ENCODE measurements around the gene CD74. TPM values are rescaled to one million over a fixed set of nuclear protein-coding genes. Genes with fewer than 3 reads are reported as not detected.
A peak's percentile ranks its signal among the peaks of the same experiment; 100 is the strongest.
"Not testable (repeated sequence)": the region's sequence is repeated elsewhere in the genome, so short reads cannot be mapped to it uniquely, and the experiment has no call there.

CD74 gene
- polyA plus RNA-seq, 3 donors = 118 to 518 (median 210) TPM

- WGBS, 3 donors = 91 to 95% (median 94%) methylated on average over 16 of the region's 16 CpGs
- H3K27ac ChIP-seq (ENCODE audit: low read depth, low read length) = not testable (repeated sequence)
Observed at GRCh38 chr5:150413902-150414790, 1.4 kb upstream of the CD74 start.

- WGBS, 3 donors = 54 to 70% (median 60%) methylated on average over 12 of the region's 12 CpGs
- H3K27ac ChIP-seq (ENCODE audit: low read depth, low read length) = no peak overlapping the region
Observed at GRCh38 chr5:150413176-150413901, 629 bp upstream of the CD74 start.

GRCh38 chr5:150411245-150411979 is 1.3 kb downstream of the CD74 start:
- WGBS, 3 donors = 41 to 82% (median 48%) methylated on average over 5 of the region's 5 CpGs
- no peak overlapping the region for H3K27ac ChIP-seq (ENCODE audit: low read depth, low read length)

GRCh38 chr5:150410524-150411244 is 2.0 kb downstream of the CD74 start:
- WGBS, 3 donors = 14 to 36% (median 16%) methylated on average over 4 of the region's 4 CpGs
- no peak overlapping the region for H3K27ac ChIP-seq (ENCODE audit: low read depth, low read length)

GRCh38 chr5:150409638-150410523 is 2.8 kb downstream of the CD74 start:
- H3K27ac ChIP-seq (ENCODE audit: low read depth, low read length) = peak overlapping the region; percentile 49
- WGBS, 3 donors = 8 to 18% (median 8%) methylated on average over 15 of the region's 15 CpGs

GRCh38 chr5:150408231-150408943 is 4.3 kb downstream of the CD74 start:
- 84 to 92% (median 89%) methylated on average over 8 of the region's 8 CpGs for WGBS, 3 donors
- no peak overlapping the region for H3K27ac ChIP-seq (ENCODE audit: low read depth, low read length)

GRCh38 chr5:150407096-150407720 is 5.5 kb downstream of the CD74 start:
- no peak overlapping the region for H3K27ac ChIP-seq (ENCODE audit: low read depth, low read length)
- WGBS, 3 donors = 74 to 80% (median 75%) methylated on average over 13 of the region's 13 CpGs

GRCh38 chr5:150406723-150407095 is 6.0 kb downstream of the CD74 start:
- 75 to 83% (median 82%) methylated on average over 9 to 10 of the region's 10 CpGs for WGBS, 3 donors
- H3K27ac ChIP-seq (ENCODE audit: low read depth, low read length) = no peak overlapping the region

- H3K27ac ChIP-seq (ENCODE audit: low read depth, low read length) = no peak overlapping the region
- WGBS, 3 donors = 80 to 90% (median 87%) methylated on average over 4 of the region's 4 CpGs
Observed at GRCh38 chr5:150406103-150406722, 6.5 kb downstream of the CD74 start.

- 87% methylated on average over 9 of the region's 9 CpGs for WGBS, 3 donors
- H3K27ac ChIP-seq (ENCODE audit: low read depth, low read length) = no peak overlapping the region
Observed at GRCh38 chr5:150404941-150405816, 7.5 kb downstream of the CD74 start.

- H3K27ac ChIP-seq (ENCODE audit: low read depth, low read length) = no peak overlapping the region
- WGBS, 3 donors = 90 to 91% (median 90%) methylated on average over 9 to 10 of the region's 10 CpGs
Observed at GRCh38 chr5:150404535-150404934, 8.2 kb downstream of the CD74 start.

GRCh38 chr5:150404121-150404520 is 8.6 kb downstream of the CD74 start:
- no peak overlapping the region for H3K27ac ChIP-seq (ENCODE audit: low read depth, low read length)
- WGBS, 3 donors = 58 to 83% (median 78%) methylated on average over 5 of the region's 5 CpGs

GRCh38 chr5:150402901-150403342 is 9.8 kb downstream of the CD74 start:
- WGBS, 3 donors = 89 to 93% (median 91%) methylated on average over 12 of the region's 12 CpGs

GRCh38 chr5:150402229-150402773 is 10.4 kb downstream of the CD74 start:
- WGBS, 3 donors = 82 to 86% (median 85%) methylated on average over 4 of the region's 4 CpGs
- H3K27ac ChIP-seq (ENCODE audit: low read depth, low read length) = no peak overlapping the region

More at GRCh38 chr5:150402901-150403342, 9.8 kb downstream of the CD74 start:
- H3K27ac ChIP-seq (ENCODE audit: low read depth, low read length) = no peak overlapping the region
